WERI-Rb-1 (cell line): ENCODE measurements around the gene SERF2.

Source experiments
- DNase-seq: peaks from one replicate; pipeline ENCODE4 v3.0.0-alpha.2; 2020
- H3K27ac ChIP-seq: fragments of 250-450 bp; sonication (Bioruptor Pico); 2 replicates; pipeline ENCODE4 v1.5.1; 2020; ENCODE audit warnings: mild to moderate bottlenecking, moderate library complexity
- H3K27me3 ChIP-seq: fragments of 250-450 bp; sonication (Bioruptor Pico); 2 replicates; pipeline ENCODE4 v1.5.1; 2021; ENCODE audit warnings: mild to moderate bottlenecking, low read depth, moderate library complexity; ENCODE audit not compliant: insufficient read depth, severe bottlenecking
- H3K36me3 ChIP-seq: fragments of 250-450 bp; sonication (Bioruptor Pico); 2 replicates; pipeline ENCODE4 v1.5.1; 2020; ENCODE audit warnings: mild to moderate bottlenecking, moderate library complexity
- H3K4me3 ChIP-seq: 2 replicates; pipeline ENCODE4 v1.5.1; 2011; ENCODE audit warnings: low read depth, mild to moderate bottlenecking, control low read depth, low read length
- H3K9me3 ChIP-seq: fragments of 250-450 bp; sonication (Bioruptor Pico); 2 replicates; pipeline ENCODE4 v1.5.1; 2021; ENCODE audit warnings: mild to moderate bottlenecking, moderate library complexity; ENCODE audit not compliant: severe bottlenecking
- CTCF ChIP-seq: IDR thresholded peaks from 2 replicates; pipeline ENCODE4 v1.5.1; 2011; ENCODE audit warnings: low read depth, mild to moderate bottlenecking, control low read depth, inconsistent platforms, low read length

Gene SERF2

GRCh38 chr15:43779016-43779415 lies 13.1 kb upstream of the SERF2 start:
- no peak for DNase-seq
- no peak overlapping the region for H3K4me3 ChIP-seq
- H3K27ac ChIP-seq: no peak overlapping the region
- H3K36me3 ChIP-seq: peaks cover 2% of the 10 kb centered on the region
- no peaks in the 10 kb centered on the region for H3K27me3 ChIP-seq
- no peaks in the 10 kb centered on the region for H3K9me3 ChIP-seq
- TF ChIP-seq CTCF: no peak

- no peak overlapping the region for H3K4me3 ChIP-seq
- H3K27me3 ChIP-seq: no peaks in the 10 kb centered on the region
- H3K36me3 ChIP-seq: peaks cover 22% of the 10 kb centered on the region
- peaks cover 8% of the 10 kb centered on the region for H3K9me3 ChIP-seq
- DNase-seq: no peak
- no peak for TF ChIP-seq CTCF
- H3K27ac ChIP-seq: peak overlapping the region; percentile 7; the same call in 1 of the 2 replicates
Measured at GRCh38 chr15:43789409-43789808, 2.7 kb upstream of the SERF2 start.

GRCh38 chr15:43792761-43793476 lies 799 bp downstream of the SERF2 start:
- Histone ChIP-seq H3K4me3 (peak overlapping the region; percentile 94), H3K27me3 (no peaks in the 10 kb centered on the region), H3K27ac (peak overlapping the region; percentile 95), H3K9me3 (peaks cover 5% of the 10 kb centered on the region), H3K36me3 (peaks cover 50% of the 10 kb centered on the region)
- DNase-seq: no peak
- TF ChIP-seq CTCF: no peak

- peak overlapping the region; percentile 95 for H3K27ac ChIP-seq
- no peak for TF ChIP-seq CTCF
- peak overlapping the region; percentile 94 for H3K4me3 ChIP-seq
- H3K9me3 ChIP-seq: peaks cover 5% of the 10 kb centered on the region
- H3K27me3 ChIP-seq: no peaks in the 10 kb centered on the region
- peaks cover 53% of the 10 kb centered on the region for H3K36me3 ChIP-seq
- no peak for DNase-seq
Measured at GRCh38 chr15:43793647-43794046, 1.5 kb downstream of the SERF2 start.

- TF ChIP-seq CTCF: no peak
- H3K36me3 ChIP-seq: peaks cover 59% of the 10 kb centered on the region
- H3K27ac ChIP-seq: peak overlapping the region; percentile 95
- no peak overlapping the region for H3K4me3 ChIP-seq
- peaks cover 5% of the 10 kb centered on the region for H3K9me3 ChIP-seq
- peak; percentile 68 for DNase-seq
- no peaks in the 10 kb centered on the region for H3K27me3 ChIP-seq
Measured at GRCh38 chr15:43794269-43795037, 2.3 kb downstream of the SERF2 start.
